ENCODE results near the gene MEGF6.

DNA sequence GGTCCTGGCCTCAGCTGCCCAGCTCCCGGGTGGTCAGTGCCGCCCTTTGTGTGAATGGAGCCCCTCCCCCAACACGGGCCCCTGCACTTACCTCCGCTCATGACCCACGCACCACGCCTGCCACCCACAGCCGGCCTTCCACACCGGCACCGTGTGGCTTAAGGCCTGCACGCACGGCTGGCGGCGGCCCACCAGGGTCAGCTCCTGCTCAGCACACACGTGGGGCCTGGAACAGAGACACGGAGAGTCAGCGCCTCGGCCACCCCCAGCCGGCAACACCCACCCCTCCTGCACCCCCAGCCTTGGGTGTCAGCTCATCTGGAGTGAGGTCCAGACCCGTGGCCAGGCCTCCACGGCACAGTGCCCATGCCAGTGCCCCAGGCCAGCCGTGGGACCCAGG lies 8.9 kb downstream of the MEGF6 start:
- TF ChIP-seq, protein P1, sequence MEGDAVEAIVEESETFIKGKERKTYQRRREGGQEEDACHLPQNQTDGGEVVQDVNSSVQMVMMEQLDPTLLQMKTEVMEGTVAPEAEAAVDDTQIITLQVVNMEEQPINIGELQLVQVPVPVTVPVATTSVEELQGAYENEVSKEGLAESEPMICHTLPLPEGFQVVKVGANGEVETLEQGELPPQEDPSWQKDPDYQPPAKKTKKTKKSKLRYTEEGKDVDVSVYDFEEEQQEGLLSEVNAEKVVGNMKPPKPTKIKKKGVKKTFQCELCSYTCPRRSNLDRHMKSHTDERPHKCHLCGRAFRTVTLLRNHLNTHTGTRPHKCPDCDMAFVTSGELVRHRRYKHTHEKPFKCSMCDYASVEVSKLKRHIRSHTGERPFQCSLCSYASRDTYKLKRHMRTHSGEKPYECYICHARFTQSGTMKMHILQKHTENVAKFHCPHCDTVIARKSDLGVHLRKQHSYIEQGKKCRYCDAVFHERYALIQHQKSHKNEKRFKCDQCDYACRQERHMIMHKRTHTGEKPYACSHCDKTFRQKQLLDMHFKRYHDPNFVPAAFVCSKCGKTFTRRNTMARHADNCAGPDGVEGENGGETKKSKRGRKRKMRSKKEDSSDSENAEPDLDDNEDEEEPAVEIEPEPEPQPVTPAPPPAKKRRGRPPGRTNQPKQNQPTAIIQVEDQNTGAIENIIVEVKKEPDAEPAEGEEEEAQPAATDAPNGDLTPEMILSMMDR (IDR thresholded peaks at IDR 0.05), result no peak
- TF ChIP-seq POLR2A (IDR thresholded peaks at IDR 0.05), result no peak

Measured in right lobe of liver (tissue), 4 donors.